ENCODE data around the gene CTPS2.

- TF ChIP-seq CTCF (IDR thresholded peaks at IDR 0.05) (no peak), POLR2AphosphoS5 (IDR thresholded peaks at IDR 0.05) (no peak), POLR2A (IDR thresholded peaks at IDR 0.05) (no peak)
These were observed 449 bp downstream of the CTPS2 start for GRCh38 chrX:16711893-16712547.

All from stomach (tissue), 4 donors.